ENCODE results near the gene ADAMTS12.

GRCh38 chr5:33527696-33528095, 364.1 kb downstream of the ADAMTS12 start:
- TF ChIP-seq RB1 (IDR thresholded peaks at IDR 0.05; ENCODE audit: borderline replicate concordance) = no peak
- TF ChIP-seq REST (IDR thresholded peaks at IDR 0.05; ENCODE audit: low read depth, low read length) = no peak
- no peak for TF ChIP-seq RCOR1 (conservative IDR thresholded peaks at IDR 0.05; ENCODE audit: low read depth, low read length)
- TF ChIP-seq POLR2AphosphoS2 (IDR thresholded peaks at IDR 0.05; ENCODE audit: low read depth, low read length) = no peak
